HepG2 (cell line): ENCODE data around the gene SLC25A25. TPM values are rescaled to one million over a fixed set of nuclear protein-coding genes. Genes with fewer than 3 reads are reported as not detected.

ENCODE experiments used
- ATAC-seq: fragments of 200-7000 bp; cut with Tn5 transposase; 3 replicates; pipeline ENCODE4 v1.9.1; 2020; ENCODE audit warnings: mild to moderate bottlenecking, moderate library complexity
- BruUV-seq: library from RNA; stranded (reverse); fragments of 400-500 nt; replicated peaks from 2 replicates; lab custom pipeline; 2021; lab: Mats Ljungman, UMichigan
- CTCF ChIA-PET: fragments of 300-600 bp; formaldehyde crosslinking; extraction: SDS; loops from one replicate; lab custom pipeline; 2021; ENCODE audit warnings: low total read pairs, inconsistent platforms, low intra/inter-chr PET ratio; lab: Yijun Ruan, JAX
- POLR2A ChIA-PET: fragments of 350-600 bp; sonication (Branson Sonifier 250); formaldehyde crosslinking; loops from one replicate; lab custom pipeline; 2020; ENCODE audit warnings: antibody characterized with exemption, inconsistent platforms; lab: Yijun Ruan, JAX
- DNase-seq: peaks from one replicate; pipeline ENCODE4 v3.0.0-alpha.2; 2015; ENCODE audit warnings: low spot score
- FAIRE-seq: peaks from 3 replicates; lab custom pipeline; 2011; peaks lifted over from hg19 to GRCh38; lab: Jason Lieb, UNC
- H2AFZ ChIP-seq: one replicate; pipeline ENCODE4 v1.6.1; 2011; ENCODE audit warnings: low read length, inconsistent platforms
- H3K27ac ChIP-seq: fragments of 300-600 bp; 3 replicates; pipeline ENCODE4 v1.8.0; 2011; ENCODE audit warnings: mixed run types, mild to moderate bottlenecking, mixed read lengths, low read length, inconsistent platforms; ENCODE audit not compliant: insufficient read depth; ENCODE audit errors: extremely low read length
- H3K27me3 ChIP-seq, 2 experiments: fragments of 200-600 bp in 1 of 2; 2 replicates in 1 of 2; 3 replicates in 1 of 2; pipeline versions ENCODE4 v1.6.0 to v1.8.0; 2011; ENCODE audit warnings: low read length in 2 of 2, mild to moderate bottlenecking in 2 of 2, moderate library complexity in 2 of 2, inconsistent platforms in 1 of 2; ENCODE audit not compliant: insufficient read depth in 2 of 2, control insufficient read depth in 1 of 2
- H3K36me3 ChIP-seq, 2 experiments: fragments of 200-600 bp in 1 of 2; replicated peaks in 1 of 2; 2 replicates in 1 of 2; 3 replicates in 1 of 2; pipeline versions ENCODE4 v1.5.1 to v1.8.0; 2011; ENCODE audit warnings: low read length in 2 of 2, inconsistent platforms in 1 of 2; ENCODE audit not compliant: insufficient read depth in 2 of 2, control insufficient read depth in 1 of 2
- H3K4me1 ChIP-seq: 2 replicates; pipeline ENCODE4 v1.5.1; 2012; ENCODE audit warnings: low read length, inconsistent platforms; ENCODE audit not compliant: insufficient read depth
- H3K4me2 ChIP-seq: 2 replicates; pipeline ENCODE4 v1.6.0; 2011; ENCODE audit warnings: low read depth, low read length, inconsistent platforms
- H3K4me3 ChIP-seq, 3 experiments: fragments of 200-600 bp in 1 of 3; sonication (generic), shearing (Covaris generic) in 1 of 3; replicated peaks in 1 of 3; 2 replicates each; pipeline ENCODE4 v1.5.1; 2011 to 2016; ENCODE audit warnings: low read length in 3 of 3, inconsistent platforms in 2 of 3, low read depth in 2 of 3, mild to moderate bottlenecking in 2 of 3, control low read depth in 1 of 3, mixed read lengths in 1 of 3; ENCODE audit not compliant: insufficient read depth in 1 of 3
- H3K79me2 ChIP-seq: one replicate; pipeline ENCODE4 v1.6.1; 2011; ENCODE audit warnings: low read length, inconsistent platforms; ENCODE audit not compliant: insufficient read depth
- H3K9ac ChIP-seq: 2 replicates; pipeline ENCODE4 v1.6.0; 2011; ENCODE audit warnings: mild to moderate bottlenecking, low read depth, low read length, inconsistent platforms; ENCODE audit not compliant: insufficient read depth
- H3K9me3 ChIP-seq: 2 replicates; pipeline ENCODE4 v1.5.1; 2012; ENCODE audit warnings: mild to moderate bottlenecking, low read length
- H4K20me1 ChIP-seq: 2 replicates; pipeline ENCODE4 v1.6.0; 2011; ENCODE audit warnings: inconsistent platforms, mild to moderate bottlenecking, low read length, moderate library complexity; ENCODE audit not compliant: insufficient read depth
- ATM ChIP-seq: fragments of 450-650 bp; IDR thresholded peaks from 2 replicates; pipeline ENCODE4 v1.7.1; 2017; ENCODE audit warnings: mild to moderate bottlenecking, borderline replicate concordance
- CBX2 ChIP-seq, 2 experiments: fragments of 200-600 bp in 1 of 2; sonication (generic); formaldehyde crosslinking in 1 of 2; IDR thresholded peaks; 2 replicates each; pipeline versions ENCODE4 v1.7.0 to v1.8.1; 2018 to 2022; ENCODE audit warnings: low read depth in 2 of 2, low read length in 1 of 2, mild to moderate bottlenecking in 1 of 2, missing genetic modification reagents in 1 of 2
- DNMT3B ChIP-seq: conservative IDR thresholded peaks from 2 replicates; pipeline ENCODE4 v1.6.1; 2016; ENCODE audit warnings: missing biosample characterization, control low read depth
- GMEB1 ChIP-seq: sonication (generic); formaldehyde crosslinking; IDR thresholded peaks from 2 replicates; pipeline ENCODE4 v1.5.1; 2020; ENCODE audit warnings: missing genetic modification reagents, mild to moderate bottlenecking, borderline replicate concordance
- HMGXB4 ChIP-seq, 2 experiments: sonication (generic) in 1 of 2; formaldehyde crosslinking in 1 of 2; IDR thresholded peaks; 2 replicates each; pipeline versions ENCODE4 v1.4.0 to v1.6.1; 2018 to 2020; ENCODE audit warnings: missing genetic modification reagents in 2 of 2, borderline replicate concordance in 1 of 2, low read depth in 1 of 2, mild to moderate bottlenecking in 1 of 2, missing biosample characterization in 1 of 2
- MNT ChIP-seq: fragments of 450-650 bp; IDR thresholded peaks from 2 replicates; pipeline ENCODE4 v1.6.1; 2016
- MXI1 ChIP-seq: IDR thresholded peaks from 3 replicates; pipeline ENCODE4 v1.6.1; 2012; ENCODE audit warnings: low read depth, low read length, inconsistent platforms, borderline replicate concordance
- MZF1 ChIP-seq: sonication (generic); formaldehyde crosslinking; IDR thresholded peaks from 2 replicates; pipeline ENCODE4 v1.8.1; 2023; ENCODE audit warnings: mild to moderate bottlenecking, missing genetic modification reagents, borderline replicate concordance
- NFYB ChIP-seq: sonication (generic); formaldehyde crosslinking; IDR thresholded peaks from 2 replicates; pipeline ENCODE4 v1.4.0; 2020; ENCODE audit warnings: missing genetic modification reagents
- NFYC ChIP-seq: IDR thresholded peaks from 2 replicates; pipeline ENCODE4 v1.6.1; 2016; ENCODE audit warnings: missing genetic modification reagents, missing compliant biosample characterization
- NR2F1 ChIP-seq, 2 experiments: fragments of 450-650 bp in 1 of 2; formaldehyde crosslinking in 1 of 2; IDR thresholded peaks; 2 replicates each; pipeline versions ENCODE4 v1.5.0 to v1.6.1; 2016 to 2020; ENCODE audit warnings: mild to moderate bottlenecking in 1 of 2, missing compliant biosample characterization in 1 of 2, missing genetic modification reagents in 1 of 2, moderate library complexity in 1 of 2
- PHF8 ChIP-seq: sonication (generic); formaldehyde crosslinking; IDR thresholded peaks from 2 replicates; pipeline ENCODE4 v1.5.0; 2020; ENCODE audit warnings: missing genetic modification reagents
- PLRG1 ChIP-seq: fragments of 450-650 bp; conservative IDR thresholded peaks from 2 replicates; pipeline ENCODE4 v1.6.1; 2016
- RFX1 ChIP-seq: fragments of 450-650 bp; IDR thresholded peaks from 2 replicates; pipeline ENCODE4 v1.6.1; 2017
- RFX3 ChIP-seq: IDR thresholded peaks from 2 replicates; pipeline ENCODE4 v1.6.1; 2016; ENCODE audit warnings: missing biosample characterization, missing genetic modification reagents
- TAF1 ChIP-seq: sonication (generic); formaldehyde crosslinking; IDR thresholded peaks from 2 replicates; pipeline ENCODE4 v1.4.0; 2020; ENCODE audit warnings: missing genetic modification reagents
- ZFP82 ChIP-seq: sonication (generic); formaldehyde crosslinking; IDR thresholded peaks from 2 replicates; pipeline ENCODE4 v1.5.1; 2020; ENCODE audit warnings: mild to moderate bottlenecking, missing genetic modification reagents, borderline replicate concordance
- ZNF556 ChIP-seq: sonication (generic); formaldehyde crosslinking; IDR thresholded peaks from 2 replicates; pipeline ENCODE4 v1.4.0; 2020; ENCODE audit warnings: mild to moderate bottlenecking, missing genetic modification reagents, borderline replicate concordance
- ZNF644 ChIP-seq: IDR thresholded peaks from 2 replicates; pipeline ENCODE4 v1.6.1; 2016; ENCODE audit warnings: low read depth
- ZNF792 ChIP-seq: IDR thresholded peaks from 2 replicates; pipeline ENCODE4 v1.6.1; 2016
- WGBS: methylation state at CpG from one replicate; pipeline ENCODE4 v1.1.6; 2017; ENCODE audit warnings: low lambda C conversion rate; 5-methylcytosine and 5-hydroxymethylcytosine counted together
- in situ Hi-C: cut with HindIII; loops from 2 replicates; pipeline ENCODE4 v1.10.0; 2017; ENCODE audit warnings: low pct_unique_long_range_greater_than_20kb; ENCODE audit not compliant: extremely low pct_ligation_motif_present
- intact Hi-C: fragments of 100-400 bp; cut with micrococcal nuclease; formaldehyde crosslinking; loops from one replicate; pipeline ENCODE4 v1.10.0; 2022; ENCODE audit not compliant: unreplicated experiment
- polyA plus RNA-seq, 8 experiments: library from polyadenylated mRNA; depleted of rRNA in 3 of 8; stranded (reverse) in 7 of 8; unstranded in 1 of 8; fragments of >200 nt; fragmentation: Illumina TruSeq in 4 of 8; extraction: Trizol in 4 of 8; gene quantifications; 2 replicates each; pipeline versions ENCODE4 v1.2.1 to v1.2.3, GENCODE V29; 2011 to 2016; ENCODE audit warnings: low read depth in 4 of 8, missing spikeins in 1 of 8, mixed read lengths in 1 of 8; ENCODE audit not compliant: insufficient read depth in 1 of 8
- total RNA-seq, 5 experiments: library from RNA; depleted of rRNA; stranded (reverse); fragments of >200 nt; fragmentation: Illumina TruSeq; extraction: Trizol; gene quantifications; 2 replicates each; pipeline ENCODE4 v1.2.3, GENCODE V29; 2016; ENCODE audit warnings: low read depth in 1 of 5

Gene SLC25A25
- total and polyA plus RNA-seq, 2 of the 13 experiments (the other 11 are each of a cell fraction or from before 2014, with no cell fraction given): 10.5 to 24.8 TPM

- in situ Hi-C loops: no loop called here
- no TSS peak for BruUV-seq
- Histone ChIP-seq H3K9me3 (no peaks in the 10 kb centered on the region), H3K79me2 (peaks cover 15% of the 10 kb centered on the region), H3K4me1 (peaks cover 46% of the 10 kb centered on the region), H3K9ac (no peak overlapping the region), H3K36me3 (no peaks in the 10 kb centered on the region; a peak in 3 of 5 replicates), H3K27me3 (no peaks in the 10 kb centered on the region; a peak in 1 of 5 replicates), H3K4me2 (no peak overlapping the region), H3K4me3 (no peak overlapping the region), H3K27ac (peak overlapping the region; percentile 38), H4K20me1 (peaks cover 3% of the 10 kb centered on the region; the same call in 1 of the 2 replicates), H2AFZ (no peak overlapping the region)
- WGBS: 97% methylated on average over 7 of the region's 8 CpGs
- ChIA-PET CTCF (no interaction called here), POLR2A (interaction anchor here (0.6 to 1.3 kb wide), 4 partner anchors 9 to 35 kb away, joined by 3 to 6 read pairs (median 4); partner anchors contain the start of gene NAIF1)
- no peak for DNase-seq
- ATAC-seq: no peak
- intact Hi-C loops: no loop called here
- no peak for FAIRE-seq
- no peak for TF ChIP-seq TAF1 (CRISPR knock-in tag)
- no peak for TF ChIP-seq HMGXB4 (CRISPR knock-in tag; IDR thresholded peaks at IDR 0.05; ENCODE audit: borderline replicate concordance in 1 of 2, low read depth in 1 of 2)
- peak; percentile 52; the same call in 1 of the 2 replicates for TF ChIP-seq RFX3 (CRISPR knock-in tag)
- no peak for TF ChIP-seq NR2F1 (CRISPR knock-in tag; IDR thresholded peaks at IDR 0.05)
- TF ChIP-seq MNT: no peak
- TF ChIP-seq RFX1: peak; percentile 66; the same call in 1 of the 2 replicates
- peak; percentile 59 for TF ChIP-seq NFYB
- TF ChIP-seq MZF1: no peak
- TF ChIP-seq PHF8 (CRISPR knock-in tag): no peak
- no peak for TF ChIP-seq ZNF792 (CRISPR knock-in tag)
- no peak for TF ChIP-seq PLRG1
- TF ChIP-seq DNMT3B (CRISPR knock-in tag): no peak
- TF ChIP-seq ATM: no peak
- no peak for TF ChIP-seq CBX2 (IDR thresholded peaks at IDR 0.05; ENCODE audit: low read depth, low read length)
- no peak for TF ChIP-seq CBX2 (CRISPR knock-in tag; IDR thresholded peaks at IDR 0.05; ENCODE audit: low read depth)
- TF ChIP-seq ZNF556 (CRISPR knock-in tag): no peak
- TF ChIP-seq GMEB1 (CRISPR knock-in tag): no peak
- TF ChIP-seq MXI1: peak; percentile 25; the same call in 1 of the 3 replicates
- peak; percentile 49; the same call in 1 of the 2 replicates for TF ChIP-seq NFYC (CRISPR knock-in tag)
- no peak for TF ChIP-seq ZFP82 (CRISPR knock-in tag)
- no peak for TF ChIP-seq ZNF644 (CRISPR knock-in tag)
Measured at GRCh38 chr9:128094166-128094949, 26.3 kb downstream of the SLC25A25 start.
